ENCODE results near the gene AGR3.
A peak's percentile ranks its signal among the peaks of the same experiment; 100 is the strongest.
"Not testable (repeated sequence)": the region's sequence is repeated elsewhere in the genome, so short reads cannot be mapped to it uniquely, and the experiment has no call there.

The AGR3 gene

DNA sequence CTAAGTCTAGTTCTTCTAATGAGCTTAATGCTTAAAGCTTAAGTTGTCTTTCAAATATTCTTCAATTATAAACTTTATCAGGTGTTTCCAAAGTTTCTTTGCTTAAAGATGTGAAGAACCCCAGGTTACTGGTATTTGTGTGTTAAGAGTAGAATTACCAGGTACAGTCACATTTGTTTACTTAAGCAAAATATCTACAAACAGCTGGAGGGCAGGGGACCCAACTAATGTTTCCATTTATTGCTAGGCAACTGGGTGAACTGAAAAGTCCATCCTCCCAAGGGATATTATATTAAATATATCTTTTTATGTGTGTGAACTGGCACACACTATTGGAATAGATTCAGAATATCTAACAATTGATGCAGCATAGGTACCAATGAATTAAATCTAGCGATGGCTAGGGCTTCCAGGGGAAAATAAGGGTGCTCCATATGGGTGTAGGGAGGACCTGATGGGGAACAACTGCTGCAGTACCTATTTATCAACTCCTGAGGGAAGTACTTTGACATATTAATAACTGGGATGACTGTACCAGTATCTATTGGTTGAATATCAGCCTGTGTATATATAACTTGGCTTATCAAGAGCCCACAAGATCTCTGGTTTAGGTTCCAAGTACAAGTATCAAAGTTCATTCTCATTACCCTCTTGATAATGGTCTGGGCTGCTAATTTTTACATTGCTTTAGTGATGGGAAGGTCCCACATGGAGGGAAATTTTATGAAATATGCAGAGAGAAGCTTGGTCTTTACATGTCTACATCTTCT lies 10.3 kb upstream of the AGR3 start:
- no peak for FAIRE-seq

DNA sequence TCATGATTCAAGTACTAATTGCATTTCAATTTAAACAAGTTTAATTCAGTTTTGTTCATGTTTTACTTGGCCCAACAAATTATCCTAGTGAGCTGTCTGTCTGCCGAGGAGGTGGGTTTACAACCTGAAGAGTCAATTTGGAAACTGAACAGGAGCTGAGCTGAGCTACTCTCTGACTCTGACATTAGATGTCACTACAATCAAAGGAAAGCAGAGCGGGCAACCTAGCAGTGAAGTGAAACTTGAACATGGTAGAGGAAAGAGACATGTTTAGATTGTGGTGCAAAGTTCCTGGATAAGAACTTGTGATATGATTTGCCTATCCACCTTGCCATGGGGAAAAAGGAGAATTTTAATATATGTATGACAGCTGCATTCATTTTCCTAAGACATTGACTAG lies 9.6 kb upstream of the AGR3 start:
- peak; percentile 14 for DNase-seq (ENCODE audit: insufficient read length, low spot score)
- FAIRE-seq: peak; percentile 26

More for the DNA sequence above, 10.3 kb upstream of the AGR3 start:
- no peak for DNase-seq (ENCODE audit: insufficient read length, low spot score)

DNA sequence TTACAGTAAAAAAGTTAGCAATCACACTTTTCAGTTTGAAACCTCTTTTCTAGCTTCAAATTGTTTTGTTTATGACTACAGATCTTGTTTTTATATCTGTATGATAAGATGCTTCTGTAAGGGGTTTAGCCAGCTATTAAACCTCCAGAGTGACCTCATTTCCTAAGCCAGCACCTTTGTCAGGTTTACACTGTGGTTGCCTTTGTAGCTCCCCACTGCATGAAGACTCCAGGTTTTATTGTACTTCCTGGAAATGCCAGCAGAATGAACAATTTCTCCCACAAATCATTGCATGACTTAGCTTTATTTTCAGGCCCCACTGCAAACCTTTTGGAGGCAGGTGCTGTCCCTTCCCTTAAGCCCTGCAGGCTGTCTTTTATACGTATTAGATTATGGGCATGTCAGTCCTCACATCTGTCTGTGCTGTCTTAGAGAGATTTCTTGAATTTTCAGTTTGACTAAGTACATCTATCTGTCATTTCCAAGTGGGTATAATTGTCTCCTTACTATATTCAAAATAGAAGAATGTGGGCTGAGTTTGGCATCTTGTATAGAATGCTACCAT lies 8.2 kb upstream of the AGR3 start:
- FAIRE-seq (no peak), DNase-seq (ENCODE audit: insufficient read length, low spot score) (no peak)

DNA sequence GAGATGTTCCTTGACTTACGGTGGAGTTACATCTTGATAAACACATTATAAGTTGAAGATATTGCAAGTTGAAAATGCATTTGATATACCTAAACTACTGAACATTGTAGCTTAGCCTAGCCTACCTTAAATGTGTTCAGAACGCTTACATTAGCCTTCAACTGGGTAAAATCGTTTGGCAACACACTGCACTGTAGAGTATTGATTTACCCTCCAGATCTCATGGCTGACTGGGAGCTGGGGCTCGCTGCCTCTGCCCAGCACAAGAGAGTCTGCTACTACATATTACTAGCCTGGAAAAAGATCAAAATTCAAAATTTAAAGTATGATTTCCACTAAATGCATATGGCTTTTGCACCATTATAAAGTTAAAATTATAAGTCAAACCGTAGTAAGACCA lies 7.5 kb upstream of the AGR3 start:
- DNase-seq (ENCODE audit: insufficient read length, low spot score) (no peak), FAIRE-seq (no peak)

DNA sequence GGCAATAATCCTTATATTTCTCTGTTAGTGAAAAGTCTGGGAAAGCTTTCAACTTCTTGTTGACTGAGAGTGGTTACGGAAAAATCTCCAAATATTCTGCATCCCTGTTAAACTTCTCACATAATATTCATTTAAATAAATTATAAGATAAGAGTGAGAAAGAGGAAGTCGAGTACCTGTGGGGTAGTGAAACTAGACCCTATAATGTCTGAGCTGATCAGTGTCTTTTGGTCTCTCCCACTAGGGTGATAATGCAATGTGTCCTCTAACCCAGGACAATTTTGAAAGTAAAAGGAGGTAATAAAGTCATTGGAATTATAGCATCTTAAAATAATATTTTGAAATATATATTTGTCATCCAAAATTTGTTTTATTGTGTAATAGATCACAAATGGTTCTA lies 2.1 kb upstream of the AGR3 start:
- DNase-seq (ENCODE audit: insufficient read length, low spot score) (no peak), FAIRE-seq (no peak)

DNA sequence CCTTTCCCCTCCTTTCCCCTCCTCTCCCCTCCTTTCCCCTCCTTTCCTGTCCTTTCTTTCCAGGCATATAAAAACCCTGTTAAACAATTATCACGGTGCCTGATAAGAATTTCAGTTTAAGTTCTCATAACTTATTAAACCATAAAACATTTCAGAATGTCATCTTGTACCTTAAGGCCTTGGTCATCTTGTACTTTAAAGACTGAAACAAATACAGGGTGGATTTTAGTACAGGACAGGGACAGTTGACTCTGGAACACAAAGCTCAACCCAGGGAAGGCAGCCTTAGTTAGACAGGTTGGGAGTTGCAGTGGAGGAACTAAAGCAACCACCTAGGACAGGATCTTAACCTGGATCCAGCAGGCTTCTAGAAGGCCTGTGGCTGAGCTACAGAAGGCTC lies 1.2 kb downstream of the AGR3 start:
- no peak for DNase-seq (ENCODE audit: insufficient read length, low spot score)
- no peak for FAIRE-seq

DNA sequence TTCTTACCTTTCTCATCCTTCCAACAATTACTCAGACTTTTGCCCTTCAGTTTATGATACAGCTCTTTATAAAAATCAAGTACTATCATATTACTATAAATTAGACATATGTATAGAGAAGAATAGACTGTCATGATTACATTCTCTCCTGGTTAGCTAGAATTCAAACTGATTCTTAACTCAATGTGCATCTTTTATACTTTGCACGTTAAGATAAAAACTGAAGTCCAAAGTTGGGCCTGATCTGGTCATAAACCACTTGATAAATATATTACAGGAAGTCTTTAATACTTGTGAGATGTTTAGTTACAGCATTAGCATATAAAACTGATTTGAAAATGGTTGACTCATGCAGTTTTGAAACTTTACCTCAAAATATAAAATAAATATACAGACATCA lies 2.6 kb downstream of the AGR3 start:
- DNase-seq (ENCODE audit: insufficient read length, low spot score) (no peak), FAIRE-seq (no peak)

DNA sequence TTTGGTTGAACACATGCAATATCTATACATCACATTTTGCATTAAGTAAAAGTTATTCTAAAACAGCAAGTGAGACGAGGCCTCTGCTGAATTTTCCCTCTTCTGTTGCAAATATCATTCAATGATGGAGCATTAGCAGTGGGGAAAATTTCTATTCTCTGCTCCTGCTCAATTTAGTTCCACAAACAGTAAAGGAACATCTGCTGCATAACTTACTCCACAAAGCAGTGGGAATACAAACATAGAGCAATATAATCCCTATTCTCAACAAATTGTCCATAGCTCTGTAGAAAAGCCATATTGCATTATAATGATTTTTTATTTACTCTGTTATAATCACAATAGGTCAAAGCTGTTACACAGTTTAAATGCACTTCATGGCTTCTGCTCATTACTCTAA lies 5.9 kb downstream of the AGR3 start:
- DNase-seq (ENCODE audit: insufficient read length, low spot score) (no peak), FAIRE-seq (no peak)

DNA sequence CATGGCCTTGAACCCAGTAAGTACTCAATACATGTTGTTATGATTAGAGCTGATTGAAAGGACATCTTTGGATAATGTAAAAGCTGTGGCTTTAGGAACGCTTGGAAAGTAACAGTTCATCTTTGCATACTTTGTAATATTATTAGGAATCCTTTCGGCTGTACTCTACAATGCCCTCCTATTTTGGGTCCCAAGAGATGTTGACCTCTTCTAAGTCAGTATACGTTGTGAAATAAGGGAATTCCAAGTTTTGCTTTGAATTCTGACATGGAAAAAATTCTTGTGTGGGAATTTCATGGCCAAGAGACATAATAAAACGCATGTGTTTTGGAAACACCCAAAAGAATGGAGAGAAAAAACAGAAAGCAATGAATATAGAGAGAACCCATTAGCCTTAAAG lies 7.7 kb downstream of the AGR3 start:
- FAIRE-seq (no peak), DNase-seq (ENCODE audit: insufficient read length, low spot score) (no peak)

DNA sequence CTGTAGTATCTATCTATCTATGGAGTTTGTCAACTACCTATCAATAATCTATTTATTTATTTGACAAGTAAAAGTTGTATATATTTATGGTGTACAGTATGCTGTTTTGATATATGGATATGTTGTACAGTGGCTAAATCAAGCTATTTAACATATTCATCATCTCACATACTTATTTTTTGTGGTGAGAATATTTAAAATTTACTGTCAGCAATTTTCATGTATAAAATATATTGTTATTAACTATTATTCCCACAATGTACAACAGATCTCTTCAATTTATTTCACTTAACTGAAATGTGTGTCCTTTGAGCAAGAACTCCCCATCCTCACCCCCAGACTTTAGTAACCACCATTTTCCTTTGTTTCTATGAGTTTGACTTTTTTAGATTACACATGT lies 14.5 kb downstream of the AGR3 start:
- FAIRE-seq: no peak
- no peak for DNase-seq (ENCODE audit: insufficient read length, low spot score)

DNA sequence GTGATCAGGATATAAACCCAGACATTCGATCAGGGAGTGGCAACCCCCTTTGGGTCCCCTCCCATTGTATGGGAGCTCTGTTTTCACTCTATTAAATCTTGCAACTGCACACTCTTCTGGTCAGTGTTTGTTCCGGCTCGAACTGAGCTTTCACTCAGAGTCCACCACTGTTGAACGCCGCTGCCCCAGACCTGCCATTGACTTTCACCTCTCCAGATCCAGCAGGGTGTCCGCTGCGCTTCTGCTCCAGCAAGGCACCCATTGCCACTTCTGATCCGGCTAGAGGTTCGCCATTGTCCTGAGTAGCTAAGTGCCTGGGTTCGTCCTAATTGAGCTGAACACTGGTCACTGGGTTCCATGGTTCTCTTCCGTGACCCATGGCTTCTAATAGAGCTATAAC lies 28.6 kb downstream of the AGR3 start:
- FAIRE-seq; DNase-seq (ENCODE audit: insufficient read length, low spot score): not testable (repeated sequence)

DNA sequence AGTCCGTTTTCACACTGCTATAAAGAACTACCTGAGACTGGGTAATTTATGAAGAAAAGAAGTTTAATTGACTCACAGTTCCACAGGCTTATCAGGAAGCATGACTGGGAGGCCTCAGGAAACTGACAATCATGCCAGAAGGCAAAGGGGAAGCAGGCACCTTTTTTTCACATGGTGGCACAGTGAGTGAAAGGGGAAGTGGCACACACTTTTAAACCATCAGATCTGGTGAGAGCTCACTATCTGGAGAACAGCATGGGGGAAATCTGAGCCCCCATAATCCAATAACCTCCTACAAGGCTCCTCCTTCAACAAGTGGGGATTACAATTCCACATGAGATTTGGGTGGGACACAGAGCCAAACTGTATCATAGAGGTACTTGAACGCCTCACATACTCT lies 30.0 kb downstream of the AGR3 start:
- DNase-seq (ENCODE audit: insufficient read length, low spot score) (no peak), FAIRE-seq (no peak)

DNA sequence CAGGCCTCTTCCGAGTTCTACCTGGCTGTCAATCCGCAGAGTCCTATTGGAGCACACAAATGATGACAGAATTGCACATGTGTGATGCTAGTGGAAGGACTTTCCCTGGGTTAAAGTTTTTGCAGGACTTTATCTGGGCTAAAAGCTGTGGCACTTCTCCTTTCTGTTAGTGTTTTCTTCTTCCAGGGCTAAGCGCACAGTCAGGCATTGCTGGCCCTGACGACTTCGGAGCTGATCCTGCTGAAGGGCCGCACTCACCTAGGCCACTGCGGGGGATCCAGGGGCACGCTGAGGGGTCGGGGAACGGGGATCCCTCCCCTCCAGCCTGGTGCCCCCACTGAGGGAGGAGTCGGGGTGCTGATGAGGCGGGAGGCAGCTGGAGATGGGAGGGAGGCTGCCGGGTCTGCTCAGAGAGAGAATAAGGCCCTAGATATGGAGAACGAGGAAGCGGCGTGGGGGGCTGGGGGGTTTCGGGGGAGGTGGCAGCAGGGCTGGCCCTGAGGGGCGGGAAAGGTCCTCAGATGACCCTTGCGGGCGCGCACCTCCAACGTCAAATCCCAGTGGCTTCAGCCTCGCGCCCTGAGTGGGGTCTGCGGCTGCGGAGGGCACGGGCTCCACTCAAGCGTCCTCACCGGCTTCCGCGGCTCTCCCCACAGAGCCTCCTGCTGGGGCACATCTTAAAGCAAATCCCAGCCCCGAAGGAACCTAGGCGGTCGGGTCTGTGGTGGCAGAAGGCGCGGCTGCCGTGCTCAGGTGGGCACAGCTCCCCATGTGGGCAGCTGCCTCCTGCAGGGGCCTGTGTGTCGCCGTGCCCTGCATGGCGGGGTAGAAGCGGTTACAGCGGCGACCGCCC lies 30.9 kb downstream of the AGR3 start:
- FAIRE-seq: no peak
- DNase-seq (ENCODE audit: insufficient read length, low spot score): no peak

DNA sequence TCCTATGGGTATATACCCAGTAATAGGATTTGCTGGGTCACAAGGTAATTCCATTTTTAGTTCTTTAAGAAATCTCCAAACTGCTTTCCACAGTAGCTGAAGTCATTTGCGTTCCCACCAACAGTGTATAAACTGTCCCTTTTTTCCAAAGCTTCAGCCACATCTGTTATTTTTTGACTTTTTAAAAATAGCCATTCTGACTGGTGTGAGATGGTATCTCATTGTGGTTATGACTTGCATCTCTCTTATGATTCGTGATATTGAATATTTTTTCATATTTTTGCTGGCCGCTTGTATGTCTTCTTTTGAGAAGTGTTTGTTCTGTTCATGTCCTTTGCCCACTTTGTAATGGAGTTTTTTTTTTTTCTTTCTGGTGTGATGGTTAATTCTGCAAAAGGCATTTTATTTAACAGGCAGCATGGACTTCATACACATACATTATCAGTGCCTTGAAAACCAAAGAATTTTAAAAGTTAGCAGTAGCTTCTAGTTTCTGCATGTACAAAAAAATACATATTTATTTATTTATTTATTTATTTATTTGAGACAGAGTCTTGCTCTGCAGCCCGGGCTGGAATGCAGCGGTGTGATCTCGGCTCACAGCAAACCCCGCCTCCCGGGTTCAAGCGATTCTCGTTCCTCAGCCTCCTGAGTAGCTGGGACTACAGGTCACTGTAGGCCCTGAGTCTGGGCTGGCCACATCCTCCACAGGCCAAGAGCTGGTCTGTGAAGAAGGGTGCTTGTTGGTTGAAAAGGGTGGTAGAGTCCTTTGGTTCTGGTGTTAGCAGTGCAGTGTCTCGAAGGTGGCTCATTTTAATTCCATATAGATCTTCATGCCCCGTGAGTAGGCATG lies 32.3 kb downstream of the AGR3 start:
- no peak for DNase-seq (ENCODE audit: insufficient read length, low spot score)
- no peak for FAIRE-seq

DNA sequence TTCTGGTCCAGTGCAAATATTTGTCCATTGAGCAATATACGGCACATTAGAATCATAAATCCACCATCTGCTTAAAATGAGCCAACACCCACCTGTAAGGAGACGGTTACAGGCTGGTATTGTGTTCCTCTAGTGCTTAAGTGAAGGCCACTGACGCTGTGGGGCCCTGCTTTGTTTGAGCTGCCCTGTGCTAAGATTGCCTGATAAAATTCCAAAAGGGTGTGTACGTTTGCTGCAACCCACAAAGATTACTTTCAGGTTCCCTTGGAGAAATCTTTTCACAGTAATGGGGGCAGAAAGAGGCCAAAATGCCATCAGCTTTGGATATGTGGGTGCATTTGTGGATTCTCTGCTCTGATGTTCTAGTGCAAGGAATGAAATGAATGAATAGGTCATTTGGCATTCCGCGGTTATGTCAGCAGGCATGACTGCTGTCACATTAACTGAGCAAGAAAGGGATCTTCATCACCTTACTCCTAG lies 34.4 kb downstream of the AGR3 start:
- DNase-seq (ENCODE audit: insufficient read length, low spot score) (peak; percentile 48), FAIRE-seq (peak; percentile 42)

DNA sequence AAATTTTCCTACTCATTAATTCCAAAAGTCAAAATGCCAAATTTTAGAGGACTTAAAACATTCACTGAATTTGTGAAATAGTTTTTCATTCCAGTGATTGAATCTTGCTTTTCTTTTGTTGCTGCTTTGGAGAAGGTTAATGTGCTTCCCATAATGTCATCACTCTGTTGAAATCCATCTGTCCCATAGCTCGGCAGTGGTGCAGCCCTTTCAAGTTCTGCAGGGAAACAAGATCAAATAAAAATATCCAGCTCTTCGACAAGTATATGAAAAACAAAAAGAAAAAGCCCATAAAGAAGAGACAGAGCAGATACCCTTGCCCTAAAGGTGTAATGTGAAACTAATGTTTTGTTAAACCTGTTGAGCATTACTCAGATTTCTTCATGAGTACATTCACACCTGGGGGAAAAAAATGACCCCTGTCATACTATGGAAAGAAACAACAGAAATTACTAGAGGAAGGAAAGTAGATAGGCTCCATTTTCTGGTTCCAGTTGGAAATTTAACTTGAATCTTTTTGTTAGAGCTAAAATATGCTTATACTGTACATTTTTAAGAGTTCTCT lies 35.1 kb downstream of the AGR3 start:
- DNase-seq (ENCODE audit: insufficient read length, low spot score): no peak

DNA sequence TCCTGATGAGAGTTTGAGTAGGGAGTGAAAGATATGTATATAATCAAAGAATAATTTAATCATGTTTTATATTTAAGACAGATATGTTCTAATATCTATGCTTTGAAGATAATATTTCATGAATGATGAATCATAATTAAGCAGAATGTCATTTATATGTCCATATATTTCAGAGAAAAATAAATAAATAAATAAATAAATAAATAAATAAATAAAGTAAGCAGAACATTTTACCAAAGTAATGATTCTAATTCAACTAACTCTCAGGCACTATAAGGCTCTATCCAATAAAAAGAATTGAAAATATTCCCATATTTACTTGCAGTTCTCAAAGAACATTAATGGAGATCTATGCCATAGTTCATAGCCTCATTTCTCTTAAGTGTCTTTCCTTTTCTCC lies 36.0 kb downstream of the AGR3 start:
- FAIRE-seq: no peak
- DNase-seq (ENCODE audit: insufficient read length, low spot score): no peak

More for the DNA sequence above, 35.1 kb downstream of the AGR3 start:
- FAIRE-seq: no peak

DNA sequence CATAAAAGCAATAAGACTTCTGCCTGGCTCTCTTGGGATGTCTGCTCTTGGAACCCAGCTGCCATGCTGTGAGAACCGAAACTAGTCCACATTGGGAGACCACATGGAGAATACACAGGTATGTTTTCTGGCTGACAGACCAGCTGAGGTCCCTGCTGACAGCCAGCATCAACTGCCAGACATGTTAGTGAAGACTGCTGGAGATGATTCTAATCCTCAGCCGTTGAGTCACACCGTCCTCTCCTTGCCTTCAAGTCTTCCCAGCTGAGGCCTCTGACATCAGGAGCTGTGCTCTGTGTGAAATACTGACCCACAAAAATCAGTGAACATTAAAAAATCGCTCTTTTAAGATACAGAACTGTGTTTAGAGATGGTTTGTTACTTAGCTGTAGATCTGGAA lies 40.1 kb downstream of the AGR3 start:
- DNase-seq (ENCODE audit: insufficient read length, low spot score) (no peak), FAIRE-seq (peak; percentile 36)

DNA sequence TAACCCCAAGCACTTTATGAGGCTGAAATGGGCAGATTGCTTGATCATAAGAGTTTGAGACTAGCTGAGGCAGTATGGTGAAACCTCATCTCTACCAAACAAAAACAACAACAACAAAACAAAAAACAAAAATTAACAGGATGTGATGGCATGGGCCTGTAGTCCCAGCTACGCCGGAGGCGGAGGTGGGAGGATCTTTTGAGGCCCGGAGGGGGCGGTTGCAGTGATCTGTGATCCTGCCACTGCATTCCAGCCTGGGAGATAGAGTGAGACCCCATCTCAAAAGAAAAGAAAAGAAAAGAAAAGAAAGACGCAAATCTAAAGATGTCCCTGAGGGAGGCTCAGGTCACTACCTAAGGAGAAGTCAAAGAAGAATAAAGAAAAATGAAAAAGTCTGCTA lies 41.7 kb downstream of the AGR3 start:
- no peak for FAIRE-seq

DNA sequence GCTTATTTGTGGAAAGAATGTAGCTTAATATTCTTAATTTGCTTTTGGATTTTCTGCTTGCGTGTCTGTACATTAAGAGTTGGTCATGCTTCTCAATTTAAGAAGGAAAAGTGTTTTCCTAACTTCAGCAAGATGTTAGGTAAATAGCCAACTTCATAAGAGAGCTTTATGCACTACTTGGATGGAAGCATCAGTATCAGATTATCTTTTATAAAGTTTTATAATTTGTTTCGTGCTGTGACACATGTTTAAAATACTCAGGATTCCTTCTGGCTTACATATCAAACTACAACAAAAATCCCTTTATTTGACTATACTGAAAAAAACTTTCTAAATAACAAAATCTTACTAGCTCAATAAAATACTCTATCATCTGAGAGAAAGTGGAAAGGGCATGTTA lies 42.1 kb downstream of the AGR3 start:
- DNase-seq (ENCODE audit: insufficient read length, low spot score) (no peak), FAIRE-seq (no peak)

More for the DNA sequence above, 41.7 kb downstream of the AGR3 start:
- no peak for DNase-seq (ENCODE audit: insufficient read length, low spot score)

Data from HTR-8/SVneo (cell line).